Stimulated activated CD8-positive, alpha-beta memory T cell treated with anti-CD3 and anti-CD28 coated beads, Interleukin-15, amount 100 ng/mL, for 48 hours (primary cell): ENCODE measurements around the gene NEDD4L.
A peak's percentile ranks its signal among the peaks of the same experiment; 100 is the strongest.
"Not testable (repeated sequence)": the region's sequence is repeated elsewhere in the genome, so short reads cannot be mapped to it uniquely, and the experiment has no call there.

Experiments
- DNase-seq, 2 donors: peaks; one replicate each; pipeline ENCODE4 v3.0.0-alpha.2; 2020; ENCODE audit warnings: low read depth in 2 of 2

NEDD4L gene

GRCh38 chr18:58043491-58044369, at the start of gene NEDD4L:
TSS of gene NEDD4L (plus strand) at chr18:58044226. CDS start at chr18:58044661, 435 bp downstream.
- DNase-seq, result peak; percentile 70 to 77

DNA sequence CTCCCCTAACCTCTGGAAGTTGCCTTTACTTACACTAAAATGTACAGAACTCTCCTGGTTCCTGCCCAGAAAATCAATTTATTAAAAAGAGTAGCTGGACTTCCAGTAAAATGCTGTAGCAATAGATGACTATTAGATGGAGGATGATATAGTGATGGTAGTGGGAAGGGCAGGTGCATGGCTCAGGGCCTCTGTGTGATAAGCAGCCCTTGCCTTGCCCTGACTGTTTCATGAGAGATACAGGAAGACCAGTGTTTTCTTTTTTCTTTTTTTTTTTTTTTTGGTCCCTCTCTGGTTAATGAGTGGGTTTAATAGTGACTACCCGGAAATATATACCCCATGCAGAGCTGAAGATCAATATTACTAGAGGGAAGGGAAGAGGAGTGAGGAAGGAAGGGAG, 48.7 kb upstream of the NEDD4L start:
- DNase-seq, result no peak

GRCh38 chr18:57996894-57997293, 47.1 kb upstream of the NEDD4L start:
- not testable (repeated sequence) for DNase-seq

GRCh38 chr18:57997820-57998219, 46.2 kb upstream of the NEDD4L start:
- no peak for DNase-seq

DNA sequence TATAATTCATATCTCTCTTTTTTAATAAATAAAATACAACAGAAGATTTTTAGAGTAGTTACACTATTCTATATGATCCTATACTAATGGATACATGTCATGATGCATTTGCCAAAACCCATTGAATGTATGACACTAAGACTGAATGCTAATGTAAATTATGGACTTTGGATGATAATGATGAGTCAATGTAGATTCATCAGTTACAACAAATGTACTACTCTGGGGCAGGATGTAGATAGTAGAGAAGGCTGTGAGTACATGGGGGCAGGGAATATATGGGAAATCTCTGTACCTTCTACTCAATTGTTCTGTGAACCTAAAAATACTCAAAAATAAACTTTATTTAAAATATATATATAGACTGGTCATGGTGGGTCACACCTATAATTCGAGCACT, 45.6 kb upstream of the NEDD4L start:
- no peak for DNase-seq

DNA sequence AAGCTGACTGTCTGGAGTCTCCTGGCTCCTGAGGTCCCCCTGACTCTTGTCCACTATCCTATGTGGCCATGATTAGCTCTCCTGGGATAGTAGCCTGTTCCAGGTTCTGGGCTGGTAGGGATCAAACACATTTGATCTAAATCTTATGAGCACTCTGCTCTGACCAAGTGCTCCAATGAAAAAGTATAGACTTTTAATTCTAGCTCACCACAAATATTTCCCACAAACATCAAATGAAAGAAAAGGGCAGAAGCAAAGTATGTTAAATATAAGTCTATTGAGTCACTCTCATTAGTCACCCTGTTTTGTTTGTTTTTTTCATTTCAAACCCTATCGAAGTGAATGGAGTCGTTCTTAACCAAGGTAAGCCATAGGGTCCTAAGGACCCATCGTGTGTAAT, 39.7 kb upstream of the NEDD4L start:
- no peak for DNase-seq

- no peak for DNase-seq
Observed at GRCh38 chr18:58005011-58005410, 39.0 kb upstream of the NEDD4L start.

GRCh38 chr18:58005885-58006523, 38.0 kb upstream of the NEDD4L start:
- no peak for DNase-seq

- no peak for DNase-seq
Observed at GRCh38 chr18:58009166-58009565, 34.9 kb upstream of the NEDD4L start.

DNA sequence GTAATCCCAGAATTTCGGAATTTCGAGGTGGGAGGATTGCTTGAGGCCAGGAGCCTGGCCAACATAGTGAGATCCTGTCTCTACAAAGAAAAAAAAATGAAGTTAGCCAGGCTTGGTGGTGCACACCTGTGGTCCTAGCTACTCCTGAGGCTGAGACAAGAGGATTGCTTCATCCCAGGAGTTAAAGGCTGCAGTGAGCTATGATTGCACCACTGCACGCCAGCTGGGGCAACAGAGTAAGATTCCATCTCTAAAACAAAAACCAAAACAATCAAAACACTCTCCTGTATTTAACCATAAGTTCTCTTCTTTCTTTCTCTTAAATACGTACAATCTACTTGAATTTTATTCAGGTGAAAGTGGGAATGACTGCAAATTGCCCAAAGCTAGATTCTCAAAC, 33.8 kb upstream of the NEDD4L start:
- DNase-seq, result no peak

GRCh38 chr18:58012356-58012755, 31.7 kb upstream of the NEDD4L start:
- DNase-seq, result no peak

GRCh38 chr18:58013241-58014211, 30.5 kb upstream of the NEDD4L start:
- no peak for DNase-seq

- DNase-seq, result no peak
Observed at GRCh38 chr18:58015065-58015780, 28.8 kb upstream of the NEDD4L start.

GRCh38 chr18:58017267-58017666, 26.8 kb upstream of the NEDD4L start:
- no peak for DNase-seq

- DNase-seq, result no peak
Observed at GRCh38 chr18:58020567-58021107, 23.4 kb upstream of the NEDD4L start.

- no peak for DNase-seq
Observed at GRCh38 chr18:58021504-58021903, 22.5 kb upstream of the NEDD4L start.

- DNase-seq, result no peak
Observed at GRCh38 chr18:58023108-58023507, 20.9 kb upstream of the NEDD4L start.

DNA sequence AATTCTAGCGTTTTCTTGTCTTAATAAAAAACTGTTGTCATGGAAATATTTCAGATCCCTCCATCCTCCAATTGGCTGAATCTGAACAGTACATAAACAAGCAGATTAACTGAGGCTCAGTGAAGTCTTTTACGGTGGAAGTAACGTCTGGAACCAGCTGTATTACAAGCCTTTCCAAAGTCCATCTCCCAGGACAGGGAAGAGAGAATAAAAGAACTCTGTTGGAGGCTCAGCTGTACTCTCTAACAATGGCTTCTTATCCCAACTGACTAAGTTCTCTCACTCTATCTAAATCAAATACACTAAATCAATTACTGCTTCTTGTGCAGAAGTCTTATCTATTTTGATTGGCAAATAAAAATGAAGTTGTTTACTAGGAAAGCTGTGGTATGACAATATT, 19.9 kb upstream of the NEDD4L start:
- DNase-seq, result no peak

DNA sequence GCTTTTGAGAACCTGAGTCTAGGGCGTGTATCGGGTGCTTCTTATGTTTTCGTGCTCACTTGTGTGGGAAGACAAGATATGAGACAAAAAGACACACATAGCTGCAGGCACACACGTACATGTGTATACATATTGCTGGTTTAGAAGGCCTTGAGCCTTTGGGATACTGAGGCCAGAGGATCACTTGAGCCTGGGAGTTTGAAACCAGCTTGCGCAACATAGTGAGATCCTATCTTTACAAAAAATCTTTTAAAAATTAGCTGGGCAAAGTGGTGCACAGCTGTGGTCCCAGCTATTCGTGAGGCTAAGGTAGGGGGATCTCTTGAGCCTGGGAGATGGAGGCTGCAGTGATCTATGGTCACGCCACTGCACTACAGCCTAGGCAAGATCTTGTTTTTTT, 18.8 kb upstream of the NEDD4L start:
- DNase-seq, result no peak

- DNase-seq, result no peak
Observed at GRCh38 chr18:58025733-58026132, 18.3 kb upstream of the NEDD4L start.

DNA sequence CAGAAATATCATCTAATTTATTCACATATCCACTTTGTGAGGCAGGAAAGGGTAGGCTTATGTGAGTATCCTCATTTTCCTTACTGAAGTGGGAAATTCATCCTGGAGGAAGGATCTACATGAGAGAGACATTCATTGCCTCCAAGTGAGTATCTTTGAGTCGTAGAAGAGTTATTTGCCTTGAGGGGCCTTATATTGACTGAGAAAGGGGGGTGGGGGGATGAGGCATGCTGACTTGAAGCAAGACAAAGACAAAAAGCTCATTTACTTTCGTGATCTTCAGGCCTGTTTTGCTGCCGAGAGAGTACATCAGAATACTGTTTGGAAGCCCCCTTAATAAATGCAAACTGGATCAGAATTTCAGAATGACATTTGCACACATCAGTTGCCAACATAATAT, 17.6 kb upstream of the NEDD4L start:
- no peak for DNase-seq
